ENCODE results near the gene CHST11.

DNA sequence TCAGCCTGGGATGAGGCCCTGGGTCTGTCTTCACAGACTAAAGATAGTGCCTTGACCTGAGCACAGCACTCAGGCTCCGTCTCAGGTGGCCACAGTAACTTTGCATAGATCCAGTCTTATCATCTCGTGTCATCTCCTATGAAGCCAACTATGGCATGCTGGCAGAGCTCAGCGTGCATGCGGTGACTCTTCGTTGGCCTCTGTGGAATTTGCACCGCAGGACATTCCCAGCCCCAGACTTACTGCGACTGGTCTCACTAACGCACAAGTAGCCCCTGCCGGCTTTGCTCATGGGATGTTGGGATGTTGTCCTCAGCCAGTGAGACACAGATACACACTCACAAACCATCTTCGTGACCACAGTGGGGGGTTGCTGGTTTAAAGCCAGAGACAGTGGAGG, 199.6 kb downstream of the CHST11 start:
- no peak for TF ChIP-seq EZH2 (IDR thresholded peaks at IDR 0.05; ENCODE audit: low read length)
- TF ChIP-seq, protein P1, sequence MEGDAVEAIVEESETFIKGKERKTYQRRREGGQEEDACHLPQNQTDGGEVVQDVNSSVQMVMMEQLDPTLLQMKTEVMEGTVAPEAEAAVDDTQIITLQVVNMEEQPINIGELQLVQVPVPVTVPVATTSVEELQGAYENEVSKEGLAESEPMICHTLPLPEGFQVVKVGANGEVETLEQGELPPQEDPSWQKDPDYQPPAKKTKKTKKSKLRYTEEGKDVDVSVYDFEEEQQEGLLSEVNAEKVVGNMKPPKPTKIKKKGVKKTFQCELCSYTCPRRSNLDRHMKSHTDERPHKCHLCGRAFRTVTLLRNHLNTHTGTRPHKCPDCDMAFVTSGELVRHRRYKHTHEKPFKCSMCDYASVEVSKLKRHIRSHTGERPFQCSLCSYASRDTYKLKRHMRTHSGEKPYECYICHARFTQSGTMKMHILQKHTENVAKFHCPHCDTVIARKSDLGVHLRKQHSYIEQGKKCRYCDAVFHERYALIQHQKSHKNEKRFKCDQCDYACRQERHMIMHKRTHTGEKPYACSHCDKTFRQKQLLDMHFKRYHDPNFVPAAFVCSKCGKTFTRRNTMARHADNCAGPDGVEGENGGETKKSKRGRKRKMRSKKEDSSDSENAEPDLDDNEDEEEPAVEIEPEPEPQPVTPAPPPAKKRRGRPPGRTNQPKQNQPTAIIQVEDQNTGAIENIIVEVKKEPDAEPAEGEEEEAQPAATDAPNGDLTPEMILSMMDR (optimal IDR thresholded peaks at IDR 0.05 in 1 of 3, IDR thresholded peaks at IDR 0.05 in 1 of 3, conservative IDR thresholded peaks at IDR 0.05 in 1 of 3; ENCODE audit: extremely low read depth in 1 of 3, insufficient read depth in 2 of 3, low read length in 3 of 3): no peak
